ENCODE results near the gene GFY. TPM values are rescaled to one million over a fixed set of nuclear protein-coding genes. Genes with fewer than 3 reads are reported as not detected.

Gene GFY
- total and polyA plus RNA-seq, 2 donors (not counting 1 experiment from before 2014, with no cell fraction given), result not detected

- DNase-seq, result peak; percentile 71
- H3K9ac ChIP-seq (ENCODE audit: low read length), result peak overlapping the region; percentile 12
- no peaks in the 10 kb centered on the region for H3K36me3 ChIP-seq (replicated peaks in 1 of 2; ENCODE audit: control extremely low read depth in 1 of 2, control insufficient read depth in 1 of 2, extremely low read depth in 1 of 2, insufficient read depth in 2 of 2, low read length in 1 of 2)
- CTCF ChIA-PET, result interaction anchor here (0.6 to 4.4 kb wide), 11 partner anchors 8 to 184 kb away, joined by 3 to 25 read pairs (median 3); no protein-coding TSS in a partner anchor
- Mint-ChIP-seq H3K27ac (peak overlapping the region; percentile 60), H3K4me3 (peak overlapping the region; percentile 52), H3K9me3 (ENCODE audit: insufficient read depth) (no peaks in the 10 kb centered on the region), H3K27me3 (no peaks in the 10 kb centered on the region), H3K4me1 (peaks cover 46% of the 10 kb centered on the region)
- H3K4me1 ChIP-seq (ENCODE audit: control insufficient read depth in 2 of 2, insufficient read depth in 2 of 2, low read length in 2 of 2), result peaks cover 34 to 46% of the 10 kb centered on the region in 2 donors
- peak overlapping the region; percentile 71 for H3K4me2 ChIP-seq (replicated peaks; ENCODE audit: low read depth, low read length, poor library complexity, severe bottlenecking)
- intact Hi-C loops (cut with micrococcal nuclease), result loop anchor here (2.0 kb wide), 1 partner anchor 15 kb away; the partner anchor contains the start of gene GFY
- 60% methylated on average over 3 of the region's 5 CpGs for WGBS (ENCODE audit: insufficient coverage)
- H3K4me3 ChIP-seq (ENCODE audit: control extremely low read depth in 1 of 5, extremely low read depth in 1 of 5, insufficient read depth in 1 of 5, low read depth in 2 of 5, low read length in 4 of 5), result peak overlapping the region in 1 of 5 experiments; percentile 45
- peak overlapping the region; percentile 50 to 55 for H3K27ac ChIP-seq (ENCODE audit: low read length in 2 of 2)
- no peaks in the 10 kb centered on the region for H3K79me2 ChIP-seq (ENCODE audit: control insufficient read depth, insufficient read depth, low read length)
- peak; percentile 85 for ATAC-seq (ENCODE audit: low read depth)
- TF ChIP-seq CTCF (IDR thresholded peaks at IDR 0.05), result no peak
- TF ChIP-seq EZH2 (IDR thresholded peaks at IDR 0.05; ENCODE audit: borderline replicate concordance, insufficient read depth, low read depth, low read length, poor library complexity, severe bottlenecking), result no peak
- peak overlapping the region; percentile 74 for H2AFZ ChIP-seq (ENCODE audit: insufficient read depth, low read depth, low read length, poor library complexity, severe bottlenecking)
- no peaks in the 10 kb centered on the region for H3K27me3 ChIP-seq (replicated peaks in 1 of 4; ENCODE audit: control extremely low read depth in 1 of 4, control insufficient read depth in 3 of 4, insufficient read depth in 4 of 4, low read length in 3 of 4)
- POLR2A ChIA-PET, result interaction anchor here (0.7 to 1.2 kb wide), 3 partner anchors 12 to 69 kb away, joined by 3 to 5 read pairs (median 3); no protein-coding TSS in a partner anchor
- no peaks in the 10 kb centered on the region for H4K20me1 ChIP-seq (ENCODE audit: control insufficient read depth, insufficient read depth, low read length, poor library complexity, severe bottlenecking)
- peaks cover 0 to 3% (median 0%) of the 10 kb centered on the region in 3 donors for H3K9me3 ChIP-seq (ENCODE audit: control extremely low read depth in 1 of 3, control insufficient read depth in 2 of 3, insufficient read depth in 1 of 3, low read length in 2 of 3)
Observed at GRCh38 chr19:49409441-49410029, 15.7 kb upstream of the GFY start.

Data from B cell (primary cell).